GM19395 (cell line): Measurements from ENCODE around the gene FAM162A.
A peak's percentile ranks its signal among the peaks of the same experiment; 100 is the strongest.
"Not testable (repeated sequence)": the region's sequence is repeated elsewhere in the genome, so short reads cannot be mapped to it uniquely, and the experiment has no call there.

Experiments used
- ATAC-seq: cut with Tn5 transposase; IDR thresholded peaks from one replicate; pipeline ENCODE4 v1.9.1; 2021; ENCODE audit warnings: mild to moderate bottlenecking, moderate library complexity; ENCODE audit not compliant: unreplicated experiment

Gene FAM162A

DNA sequence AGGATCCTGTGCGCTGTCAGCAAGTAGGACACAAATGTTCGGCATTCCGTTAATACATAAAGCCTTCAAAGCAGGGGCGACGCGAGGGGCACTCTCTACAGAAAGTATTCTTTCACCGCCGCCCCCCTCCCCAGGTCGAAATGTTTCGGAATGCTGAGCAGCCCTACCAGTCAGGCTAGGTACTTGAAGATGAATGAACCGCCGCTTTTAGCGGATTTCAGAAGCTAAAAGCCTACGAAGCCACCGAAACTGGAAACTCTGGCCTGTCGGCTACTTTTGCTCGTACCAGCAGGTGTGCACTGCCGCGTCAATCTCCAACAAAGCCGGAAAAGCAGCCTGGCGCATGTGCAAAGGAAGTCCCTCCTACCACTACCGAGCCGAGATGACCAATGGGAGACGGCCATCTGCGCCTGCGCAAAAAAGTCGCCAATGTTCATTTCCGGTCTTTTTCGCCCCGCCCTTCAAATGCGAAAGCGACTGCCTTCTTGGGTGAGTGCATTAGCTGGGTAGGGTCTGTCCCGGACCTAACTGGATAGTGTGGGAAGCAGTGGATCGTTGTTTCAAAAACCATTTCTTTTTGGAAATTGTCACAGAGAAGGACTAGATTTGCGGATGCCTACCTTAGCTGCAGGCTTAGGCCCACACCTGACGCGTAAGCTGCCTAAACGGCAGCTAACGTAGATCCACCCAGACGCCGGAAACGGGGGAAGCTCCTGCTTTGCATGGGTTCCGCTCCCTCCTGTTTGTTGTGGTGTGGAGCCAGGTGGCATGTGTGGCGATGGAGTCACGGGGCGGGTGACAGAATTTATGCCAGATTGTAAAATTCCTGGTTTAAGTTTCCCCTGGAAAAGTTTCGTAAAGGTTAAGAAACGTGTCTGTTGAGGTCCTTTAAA, 32.0 kb downstream of the FAM162A start, which contains the start of gene WDR5B:
TSS of gene WDR5B (minus strand) at position 301 of the 893 bp plus-strand sequence. CDS start 534 bp downstream, outside the sequence.
- peak; percentile 88 for ATAC-seq

DNA sequence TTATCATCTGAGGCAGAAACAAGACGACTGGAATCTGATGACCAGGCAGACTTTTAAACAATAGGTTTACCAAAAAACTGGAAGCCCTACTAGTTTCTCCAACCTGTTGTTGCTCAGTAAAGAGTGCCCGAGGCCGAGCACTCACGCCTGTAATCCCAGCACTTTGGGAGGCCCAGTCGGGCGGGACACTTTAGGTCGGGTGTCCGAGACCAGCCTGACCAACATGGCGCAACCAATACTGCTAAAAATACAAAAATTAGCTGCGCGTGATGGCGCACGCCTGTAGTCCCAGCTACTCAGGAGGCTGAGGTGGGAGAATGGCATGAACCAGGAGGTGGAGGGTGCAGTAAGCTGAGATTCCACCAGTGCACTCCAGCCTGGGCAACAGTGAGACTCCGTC, 33.0 kb downstream of the FAM162A start:
- no peak for ATAC-seq

DNA sequence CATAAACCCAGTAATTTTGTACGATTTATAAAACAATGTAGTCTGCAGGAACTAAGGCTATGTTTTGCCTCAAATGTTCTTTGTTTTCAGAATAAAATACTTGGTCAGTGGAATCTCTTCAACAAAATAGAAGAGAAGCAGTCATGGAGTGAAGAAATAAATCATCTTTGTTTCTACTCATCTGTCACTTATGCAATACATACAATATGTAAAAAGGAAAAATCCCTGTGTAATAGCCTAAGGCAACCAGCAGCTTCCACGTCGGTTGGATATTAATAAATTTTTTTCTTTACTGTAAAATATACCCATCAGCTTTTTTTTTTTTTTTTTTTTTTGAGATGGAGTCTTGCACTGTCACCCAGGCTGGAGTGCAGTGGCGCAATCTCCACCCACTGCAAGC, 37.1 kb downstream of the FAM162A start:
- ATAC-seq, result no peak

DNA sequence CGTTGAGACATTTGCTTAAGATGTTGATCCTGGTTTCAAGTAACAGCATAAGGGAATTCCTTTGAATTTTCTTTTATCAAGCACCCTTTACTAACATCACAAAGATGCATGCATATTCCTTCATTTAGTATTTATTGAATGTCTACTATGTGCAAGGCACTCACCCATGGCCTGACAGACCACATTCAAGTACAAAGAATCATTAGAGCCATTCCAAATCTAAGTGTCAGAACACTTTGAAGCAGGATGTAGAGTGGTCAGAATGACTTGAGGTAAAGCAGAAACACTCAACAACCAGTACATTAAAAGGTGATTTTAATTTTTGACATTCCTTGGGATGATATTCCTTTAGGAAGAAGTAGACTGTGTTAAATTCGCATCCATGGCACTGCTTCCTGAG, 37.9 kb downstream of the FAM162A start:
- no peak for ATAC-seq

DNA sequence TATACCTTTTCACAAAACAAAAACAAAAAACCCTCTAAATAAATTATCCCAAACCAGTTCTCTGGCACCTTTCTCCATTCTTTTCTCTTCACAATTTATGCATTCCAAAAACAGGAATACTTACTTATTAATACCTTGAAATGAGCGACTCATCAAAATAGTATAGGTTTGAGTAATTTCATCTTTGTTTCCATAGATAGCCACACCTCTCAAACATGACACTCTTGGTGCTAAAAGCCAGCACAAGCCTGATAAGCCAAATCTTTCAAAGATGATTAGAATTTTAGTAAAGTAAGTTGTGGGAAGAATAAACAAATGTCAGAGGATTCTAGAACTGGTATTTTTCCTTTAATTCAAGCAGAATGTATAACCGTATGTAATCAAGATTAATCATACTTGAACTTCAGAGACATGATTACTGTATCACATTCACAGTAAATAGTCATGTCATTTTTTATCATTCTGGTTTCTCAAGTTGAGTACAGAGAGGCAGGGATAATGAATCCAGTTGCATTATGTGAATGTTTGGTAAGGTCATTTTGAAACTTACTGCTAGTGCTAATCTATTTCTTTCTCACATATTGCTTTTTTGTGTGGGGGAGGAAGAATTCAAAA, 44.0 kb downstream of the FAM162A start:
- no peak for ATAC-seq

DNA sequence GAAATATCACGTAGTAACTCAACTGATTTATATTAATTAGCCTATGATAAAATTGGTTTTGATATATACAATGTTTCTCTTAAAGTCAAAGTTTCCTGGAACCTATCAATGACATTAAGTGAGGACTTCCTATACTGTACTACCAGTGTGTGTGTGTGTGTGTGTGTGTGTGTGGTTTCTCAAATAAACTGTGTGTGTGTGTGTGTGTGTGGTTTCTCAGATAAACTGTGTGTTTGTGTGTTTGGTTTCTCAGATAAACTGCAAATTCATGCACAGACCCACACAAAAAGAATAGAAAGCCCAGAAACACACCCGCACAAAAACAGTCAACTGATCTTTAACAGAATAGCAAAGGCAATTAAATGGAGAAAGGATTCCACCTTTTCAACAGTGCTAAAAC, 46.4 kb downstream of the FAM162A start:
- ATAC-seq, result no peak

DNA sequence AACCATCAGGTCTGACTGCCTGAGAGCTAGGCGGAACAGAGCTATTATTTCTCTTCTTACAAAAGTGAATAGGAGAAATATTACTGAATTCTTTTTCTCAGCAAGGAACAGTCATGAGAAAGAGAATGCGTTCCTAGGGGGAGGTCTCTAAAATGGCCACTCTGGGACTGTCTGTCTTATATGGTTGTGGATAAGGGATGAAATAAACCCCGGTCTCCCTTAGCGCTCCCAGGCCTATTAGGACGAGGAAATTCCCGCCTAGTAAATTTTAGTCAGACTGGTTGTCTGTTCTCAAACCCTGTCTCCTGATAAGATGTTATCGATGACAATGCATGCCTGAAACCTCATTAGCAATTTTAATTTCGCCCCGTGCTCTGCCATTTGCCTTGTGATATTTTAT, 52.0 kb downstream of the FAM162A start:
- no peak for ATAC-seq

DNA sequence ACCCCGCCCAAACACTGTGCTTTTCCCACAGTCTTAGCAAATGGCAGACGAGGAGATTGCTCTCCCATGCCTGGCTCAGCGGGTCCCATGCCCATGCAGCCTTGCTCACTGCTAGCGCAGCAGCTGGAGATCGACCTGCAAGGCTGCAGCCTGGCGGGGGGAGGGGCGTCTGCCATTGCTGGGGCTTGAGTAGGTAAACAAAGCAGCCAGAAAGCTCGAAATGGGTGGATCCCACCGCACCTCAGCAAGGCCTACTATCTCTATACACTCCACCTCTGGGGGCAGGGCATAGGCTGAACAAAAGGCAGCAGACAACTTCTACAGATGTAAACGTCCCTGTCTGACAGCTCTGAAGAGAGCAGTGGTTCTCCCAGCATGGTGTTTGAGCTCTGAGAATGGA, 59.1 kb downstream of the FAM162A start:
- no peak for ATAC-seq

DNA sequence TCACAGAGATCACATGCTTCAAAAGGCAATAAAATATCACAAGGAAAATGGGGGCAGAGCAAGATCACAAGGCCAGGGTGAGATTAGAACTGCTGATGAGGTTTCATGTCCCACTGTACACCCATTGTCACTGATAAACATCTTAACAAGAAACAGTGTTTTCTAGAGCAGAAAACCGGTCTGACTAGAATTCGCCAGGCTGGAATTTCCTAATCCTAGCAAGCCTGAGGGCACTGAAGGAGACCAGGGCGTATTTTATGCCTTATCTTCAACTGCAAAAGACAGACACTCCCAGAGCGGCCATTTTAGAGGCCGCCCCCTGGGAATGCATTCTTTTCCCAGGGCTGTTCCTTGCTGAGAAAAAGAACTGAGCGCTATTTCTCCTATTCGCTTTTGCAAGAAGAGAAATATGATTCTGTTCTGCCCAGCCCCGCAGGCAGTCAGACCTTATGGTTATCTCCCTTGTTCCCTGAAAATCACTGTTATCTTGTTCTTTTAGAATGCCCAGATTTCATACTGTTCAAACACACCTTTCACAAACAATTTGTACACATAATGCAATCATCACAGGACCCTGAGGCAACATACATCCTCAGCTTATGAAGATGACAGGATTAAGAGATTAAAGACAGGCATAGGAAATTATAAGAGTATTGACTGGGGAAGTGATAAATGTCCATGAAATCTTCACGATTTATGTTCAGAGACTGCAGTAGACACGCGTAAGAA, 59.9 kb downstream of the FAM162A start:
- ATAC-seq, result not testable (repeated sequence)

DNA sequence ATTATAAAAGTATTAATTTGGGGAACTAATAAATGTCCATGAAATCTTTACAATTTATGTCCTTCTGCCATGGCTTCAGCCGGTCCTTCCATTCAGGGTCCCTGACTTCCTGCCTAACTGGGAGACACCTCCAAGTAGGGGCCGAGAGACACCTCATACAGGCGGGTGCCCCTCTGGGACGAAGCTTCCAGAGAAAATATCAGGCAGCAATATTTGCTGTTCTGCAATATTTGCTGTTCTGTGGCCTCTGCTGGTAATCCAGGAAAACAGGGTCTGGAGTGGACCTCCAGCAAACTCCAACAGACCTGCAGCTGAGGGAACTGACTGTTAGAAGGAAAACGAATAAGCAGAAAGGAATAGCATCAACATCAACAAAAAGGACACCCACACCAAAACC, 60.5 kb downstream of the FAM162A start:
- ATAC-seq, result not testable (repeated sequence)

DNA sequence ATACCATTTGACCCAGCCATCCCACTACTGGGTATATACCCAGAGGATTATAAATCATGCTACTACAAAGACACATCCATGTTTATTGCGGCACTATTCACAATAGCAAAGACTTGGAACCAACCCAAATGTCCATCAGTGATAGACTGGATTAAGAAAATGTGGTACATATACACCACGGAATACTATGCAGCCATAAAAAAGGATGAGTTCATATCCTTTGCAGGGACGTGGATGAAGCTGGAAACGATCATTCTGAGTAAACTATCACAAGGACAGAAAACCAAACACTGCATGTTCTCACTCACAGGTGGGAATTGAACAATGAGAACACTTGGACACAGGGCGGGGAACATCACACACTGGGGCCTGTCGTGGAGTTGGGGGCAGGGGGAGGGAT, 64.2 kb downstream of the FAM162A start:
- not testable (repeated sequence) for ATAC-seq

DNA sequence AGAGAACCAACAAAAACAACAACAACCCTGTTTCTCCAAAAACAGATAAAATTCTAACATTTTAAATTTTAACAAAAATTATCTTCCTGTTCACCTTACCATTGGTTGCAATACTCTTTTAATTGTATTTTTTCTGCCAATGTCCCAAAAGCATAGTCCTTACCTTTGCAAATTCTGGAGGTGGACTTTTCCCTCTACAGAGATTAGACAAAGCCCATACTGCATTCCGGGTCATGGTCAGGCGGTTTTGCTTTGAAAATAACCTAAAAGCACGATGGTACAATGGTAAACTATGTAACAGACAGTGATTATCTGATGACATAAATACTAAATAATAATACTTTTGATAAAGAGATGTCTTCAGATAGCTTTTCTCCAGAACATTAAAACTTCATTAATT, 67.4 kb downstream of the FAM162A start:
- no peak for ATAC-seq

DNA sequence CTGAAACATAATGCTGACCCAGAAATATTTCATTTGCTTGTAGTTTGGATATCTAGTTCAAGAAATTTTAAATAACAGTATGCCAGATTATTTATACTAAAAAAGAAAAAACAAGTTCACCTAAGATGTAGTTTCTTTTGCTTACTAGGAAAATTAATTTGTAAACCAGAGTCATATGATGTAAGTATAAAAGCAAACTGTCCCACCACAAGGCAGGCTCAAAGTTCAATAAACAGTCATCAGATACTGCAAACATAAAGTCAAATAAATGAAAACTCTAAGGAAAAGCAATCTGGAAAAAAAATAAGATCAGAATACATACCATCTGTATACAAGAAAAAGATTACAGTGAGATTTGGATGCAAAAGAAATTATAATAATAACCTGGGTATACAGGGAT, 72.1 kb downstream of the FAM162A start:
- no peak for ATAC-seq

DNA sequence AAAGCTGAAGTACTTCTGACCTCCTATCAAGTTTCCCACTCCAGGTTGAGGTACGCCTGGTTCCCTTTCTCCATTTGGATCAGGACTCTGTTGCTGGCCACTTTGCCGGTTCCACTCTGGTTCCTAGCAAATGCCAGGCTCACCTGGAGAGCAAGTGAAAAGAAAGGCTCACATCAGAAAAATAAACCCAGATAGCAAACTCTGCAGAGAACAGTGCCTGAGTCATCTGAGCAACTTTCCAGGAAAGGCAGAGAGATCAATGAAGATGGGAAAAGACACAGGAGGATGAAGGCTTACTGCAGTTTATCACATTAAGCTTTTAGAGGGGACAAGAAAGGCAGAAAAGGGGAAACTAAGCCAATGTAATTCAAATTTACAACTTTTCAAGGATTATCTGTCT, 73.7 kb downstream of the FAM162A start:
- ATAC-seq, result no peak

DNA sequence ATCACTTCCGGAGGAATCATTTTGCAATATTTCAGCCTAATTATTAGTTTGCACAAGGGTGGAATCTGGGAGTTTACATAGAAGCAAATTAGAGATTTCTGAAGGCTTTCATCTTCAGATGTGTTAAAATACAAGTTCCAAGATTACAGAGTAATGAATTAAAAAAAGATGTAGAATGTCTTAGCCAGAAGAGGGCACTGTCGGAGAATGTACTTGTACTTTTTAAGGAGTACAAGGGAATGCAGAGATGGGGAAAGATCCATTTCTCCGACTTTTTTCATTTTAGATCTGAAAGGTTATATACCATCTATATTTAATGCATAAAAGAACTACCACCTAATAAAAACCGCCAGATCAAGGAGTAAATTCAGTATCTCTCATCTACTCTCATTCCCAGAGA, 75.0 kb downstream of the FAM162A start:
- no peak for ATAC-seq

DNA sequence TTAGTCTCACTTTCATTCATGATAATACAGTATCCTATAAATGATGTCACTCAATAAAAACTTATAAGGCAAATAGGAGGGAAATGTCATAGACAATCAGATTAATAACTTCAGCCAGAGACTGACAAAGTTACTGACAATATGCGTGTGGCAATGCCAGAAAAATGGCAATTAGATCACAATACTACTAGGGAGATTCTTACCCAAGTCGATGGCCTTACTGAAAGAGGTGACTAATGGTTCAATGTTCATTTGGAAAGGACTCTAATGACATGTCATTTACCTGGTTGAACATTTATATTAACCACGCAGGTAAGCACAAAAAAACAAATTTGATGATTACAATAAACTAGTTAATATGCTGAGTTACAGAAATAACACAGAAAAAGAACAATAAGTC, 77.8 kb downstream of the FAM162A start:
- ATAC-seq, result no peak
